Stimulated activated CD4-positive, alpha-beta T cell treated with anti-CD3 and anti-CD28 coated beads, TNF-alpha, amount 100 ng/mL, for 1 hour (primary cell): ENCODE measurements around the gene PSG6.
"Not testable (repeated sequence)": the region's sequence is repeated elsewhere in the genome, so short reads cannot be mapped to it uniquely, and the experiment has no call there.

Experiments
- DNase-seq, 3 donors: peaks; one replicate each; pipeline ENCODE4 v3.0.0-alpha.2; 2020; ENCODE audit warnings: low read depth in 3 of 3, low spot score in 1 of 3

The PSG6 gene

DNA sequence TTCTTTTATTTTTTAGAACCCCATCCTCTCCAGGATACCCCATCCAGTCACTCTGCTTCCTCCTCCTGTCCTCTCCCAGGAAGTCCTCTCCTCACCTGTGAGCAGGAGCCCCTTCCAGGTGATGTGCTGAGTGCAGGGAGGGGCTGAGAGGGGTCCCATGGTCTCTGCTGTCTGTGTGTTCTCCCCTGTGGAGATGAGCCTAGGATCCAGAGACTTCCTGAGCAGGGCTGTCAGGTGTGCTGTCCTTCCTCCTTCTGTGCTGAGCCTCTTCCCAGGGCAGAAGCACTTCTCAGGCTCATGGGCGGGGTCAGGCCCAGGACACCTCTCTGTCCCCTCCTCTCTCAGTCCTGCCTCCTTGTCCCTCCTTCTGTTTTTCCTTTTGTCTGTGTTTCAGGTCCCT, at the start of gene PSG6:
Gene PSG6 (minus strand): TSS at position 261 of the 400 bp plus-strand sequence. CDS start 102 bp downstream, at position 159.
- not testable (repeated sequence) for DNase-seq

DNA sequence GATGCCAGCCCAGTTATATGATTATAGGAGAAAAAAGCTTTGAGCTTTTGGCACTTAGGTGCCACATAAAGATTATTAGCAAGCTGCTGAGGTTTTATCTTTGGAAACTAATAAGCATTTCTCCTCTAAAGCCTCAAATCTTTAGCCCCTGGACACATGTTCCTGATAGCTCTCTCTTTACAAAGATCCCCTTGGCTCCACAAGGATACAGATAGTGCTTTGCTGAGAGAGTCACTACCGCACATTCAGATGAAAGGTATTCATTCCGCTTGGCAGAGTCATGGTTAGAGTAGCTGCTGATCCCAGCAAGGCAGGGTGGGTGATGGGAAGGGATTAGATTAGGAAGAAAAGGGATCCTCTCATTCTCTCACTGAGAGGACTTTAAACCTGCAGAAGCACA, 47.5 kb upstream of the PSG6 start:
- no peak for DNase-seq

DNA sequence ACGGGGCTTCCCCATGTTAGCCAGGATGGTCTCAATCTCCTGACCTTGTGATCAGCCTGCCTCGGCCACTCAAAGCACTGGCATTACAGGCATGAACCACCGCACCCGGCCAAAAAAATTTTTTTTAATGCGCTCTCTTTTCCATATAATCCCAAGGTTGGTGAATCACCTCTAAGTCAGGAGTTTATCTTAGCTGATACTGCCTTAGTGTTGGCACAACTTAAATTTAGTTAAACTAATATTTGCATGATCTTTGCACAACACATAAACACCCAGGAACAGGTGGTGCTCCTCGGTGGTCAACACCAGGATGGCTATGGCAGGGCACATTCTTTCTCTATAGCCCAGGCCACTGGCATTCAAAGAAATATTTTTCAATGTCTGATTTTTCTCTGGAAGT, 43.4 kb upstream of the PSG6 start:
- no peak for DNase-seq

DNA sequence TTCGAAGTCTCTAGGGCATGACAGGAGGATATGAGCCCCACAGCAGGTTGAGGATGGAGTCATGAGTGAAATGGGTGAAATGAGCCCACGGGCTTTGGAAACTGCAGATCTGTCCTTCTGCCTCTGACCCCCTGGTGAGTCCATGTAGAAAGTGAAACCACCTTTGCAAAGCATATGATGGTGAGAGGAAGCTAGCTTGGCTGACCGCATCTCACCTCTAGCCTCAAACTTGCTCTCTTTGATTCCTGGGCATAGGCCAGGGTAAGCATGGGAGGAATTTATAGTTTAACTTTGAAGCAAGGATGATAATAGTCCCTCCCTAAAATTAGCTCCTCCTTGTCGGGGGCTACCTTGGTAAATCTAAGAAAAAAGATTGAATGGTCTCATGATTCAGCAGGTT, 34.4 kb upstream of the PSG6 start:
- not testable (repeated sequence) for DNase-seq

DNA sequence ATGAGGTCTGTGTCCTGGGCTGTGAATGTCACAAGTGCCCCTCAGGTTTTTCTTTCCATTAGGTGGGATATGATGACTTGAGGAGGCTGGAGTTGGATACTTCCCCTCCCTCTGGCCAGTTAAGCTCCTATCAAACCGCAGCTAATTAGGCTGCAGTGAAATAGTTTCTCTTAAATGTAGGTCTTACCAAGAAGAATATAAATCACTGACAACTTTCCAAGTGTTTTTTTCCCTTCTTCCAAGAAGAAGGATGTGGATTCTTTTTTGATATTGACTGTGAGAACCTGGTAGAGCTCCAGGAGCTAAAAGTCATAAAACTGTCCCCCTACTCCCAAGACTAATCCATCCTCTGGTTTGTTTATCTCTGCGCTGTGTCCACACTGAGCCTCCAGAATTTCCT, 33.8 kb upstream of the PSG6 start:
- not testable (repeated sequence) for DNase-seq

DNA sequence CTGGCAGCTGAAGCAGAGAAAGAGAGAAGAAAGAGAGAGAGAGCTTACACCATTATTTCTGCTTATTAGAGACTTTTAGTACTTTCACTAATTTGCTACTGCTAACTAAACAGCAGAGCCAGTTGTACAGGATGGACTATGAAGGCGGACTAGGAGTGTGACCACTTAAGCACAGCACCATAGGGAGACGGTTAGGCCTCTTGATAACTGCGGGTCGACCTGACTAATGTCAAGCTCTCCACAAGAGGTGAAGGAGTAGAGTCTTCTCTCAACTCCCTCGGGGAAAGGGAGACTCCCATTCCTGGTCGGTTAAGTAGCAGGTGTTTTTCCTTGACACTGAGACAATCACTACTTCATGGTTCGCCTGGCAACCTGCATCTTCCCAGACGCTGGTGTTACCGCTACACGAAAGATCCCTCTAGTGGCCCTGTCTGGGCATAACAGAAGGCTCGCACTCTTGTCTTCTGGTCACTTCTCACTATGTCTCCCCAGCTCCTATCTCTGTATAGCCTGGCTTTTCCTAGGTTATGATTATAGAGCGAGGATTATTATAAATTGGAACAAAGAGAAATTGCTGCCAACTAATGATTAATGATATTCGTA, 24.6 kb upstream of the PSG6 start:
- DNase-seq, result no peak

DNA sequence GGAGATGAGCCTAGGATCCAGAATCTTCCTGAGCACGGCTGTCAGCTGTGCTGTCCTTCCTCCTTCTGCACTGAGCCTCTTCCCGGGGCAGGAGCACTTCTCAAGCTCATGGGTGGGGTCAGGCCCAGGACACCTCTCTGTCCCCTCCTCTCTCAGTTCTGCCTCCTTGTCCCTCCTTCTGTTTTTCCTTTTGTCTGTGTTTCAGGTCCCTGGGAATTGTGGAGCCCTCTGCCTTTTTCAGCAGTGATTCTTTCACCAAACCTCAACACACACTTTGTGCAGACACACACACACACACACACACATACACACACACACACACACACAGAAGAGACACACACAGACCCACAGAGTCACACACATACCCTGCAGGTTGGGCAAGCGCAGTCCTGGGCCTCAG, 19.4 kb upstream of the PSG6 start, which contains the start of gene PSG7:
Gene PSG7 (minus strand): TSS at position 101 of the 400 bp plus-strand sequence. CDS start 131 bp downstream, outside the sequence.
- not testable (repeated sequence) for DNase-seq

DNA sequence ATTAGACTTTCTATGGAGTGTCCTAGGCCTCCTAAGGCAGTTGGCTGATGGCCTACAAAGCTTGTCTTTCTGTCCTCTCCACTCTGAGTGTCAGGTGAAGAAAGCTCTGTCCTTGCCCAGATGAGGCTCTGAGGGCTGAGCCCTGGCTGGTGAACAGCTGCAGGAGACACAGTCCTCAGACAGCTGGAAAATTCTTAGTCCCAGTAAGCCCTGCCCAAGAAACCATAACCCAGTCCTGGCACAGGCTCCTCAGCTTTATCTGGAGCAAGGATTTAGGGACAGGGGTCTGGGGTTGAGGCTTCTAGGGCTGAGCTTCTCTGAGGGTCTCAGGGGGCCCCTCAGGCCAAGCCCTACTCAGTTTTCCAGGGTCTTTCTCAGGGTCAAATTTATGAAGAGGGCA, 17.0 kb upstream of the PSG6 start:
- DNase-seq, result not testable (repeated sequence)

DNA sequence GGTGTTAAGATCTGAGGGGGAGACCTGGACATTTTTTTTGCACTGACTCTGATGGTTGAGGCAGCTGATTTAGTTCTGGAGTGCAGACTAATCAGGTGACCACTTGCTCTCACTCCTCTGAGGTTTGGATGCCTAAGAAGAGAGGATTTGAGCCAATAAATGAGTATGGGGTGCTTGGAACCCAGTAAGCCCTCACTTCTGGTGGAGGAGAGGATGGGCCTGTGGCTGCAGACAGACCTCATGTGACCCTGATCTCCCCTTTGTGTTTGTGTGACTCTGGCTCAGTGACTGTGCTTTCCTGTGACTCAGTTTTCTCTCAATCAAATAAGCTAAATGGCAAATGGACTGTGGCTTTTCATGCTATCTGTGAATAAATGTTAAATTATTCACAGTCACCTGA, 16.5 kb upstream of the PSG6 start:
- not testable (repeated sequence) for DNase-seq

DNA sequence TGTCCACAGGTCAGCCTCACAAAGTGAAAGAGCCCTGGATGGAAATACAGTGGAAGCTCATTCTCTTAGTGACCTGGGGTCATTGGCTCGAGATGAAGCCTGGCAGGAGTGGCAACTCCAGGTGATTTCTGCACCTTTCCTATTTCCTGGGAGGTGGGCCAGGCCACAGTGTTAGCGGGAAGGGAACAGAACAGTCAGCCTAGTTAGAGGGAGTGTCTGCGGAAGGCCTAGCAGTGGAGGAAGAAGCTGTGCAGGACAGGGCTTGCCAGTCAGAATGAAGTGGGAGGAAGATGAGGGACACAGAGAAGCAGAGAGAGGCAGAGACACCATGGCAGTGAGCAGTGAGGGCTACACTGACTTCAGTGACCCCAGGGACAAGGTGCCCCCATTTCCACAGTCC, 15.7 kb upstream of the PSG6 start:
- not testable (repeated sequence) for DNase-seq

DNA sequence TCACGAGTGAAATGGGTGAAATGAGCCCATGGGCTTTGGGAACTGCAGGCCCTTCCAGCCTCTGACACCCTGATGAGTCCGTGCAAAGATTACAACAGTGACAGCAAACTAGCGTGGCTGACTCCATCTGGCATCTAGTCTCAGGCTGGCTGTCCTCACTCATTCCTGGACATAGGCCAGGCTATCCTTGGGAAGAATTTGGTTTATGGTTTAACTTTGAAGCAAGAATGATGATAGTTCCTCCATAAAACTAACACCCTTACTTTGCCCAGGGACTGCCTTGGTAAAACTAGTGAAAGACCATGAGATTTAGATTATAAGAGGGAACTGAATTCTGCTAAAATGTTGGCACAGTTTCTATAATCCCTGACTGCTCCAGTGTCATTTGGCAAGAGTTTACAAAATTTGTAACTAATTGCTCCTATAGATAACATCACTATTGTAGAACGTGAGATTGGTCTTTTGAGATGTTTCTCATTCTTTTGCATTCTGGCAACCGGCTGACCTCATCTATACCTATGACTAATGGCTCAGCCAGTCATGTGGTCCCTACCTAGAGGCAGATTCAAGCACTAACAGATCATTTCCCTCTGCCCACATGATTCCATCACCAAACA, 14.9 kb upstream of the PSG6 start:
- not testable (repeated sequence) for DNase-seq

DNA sequence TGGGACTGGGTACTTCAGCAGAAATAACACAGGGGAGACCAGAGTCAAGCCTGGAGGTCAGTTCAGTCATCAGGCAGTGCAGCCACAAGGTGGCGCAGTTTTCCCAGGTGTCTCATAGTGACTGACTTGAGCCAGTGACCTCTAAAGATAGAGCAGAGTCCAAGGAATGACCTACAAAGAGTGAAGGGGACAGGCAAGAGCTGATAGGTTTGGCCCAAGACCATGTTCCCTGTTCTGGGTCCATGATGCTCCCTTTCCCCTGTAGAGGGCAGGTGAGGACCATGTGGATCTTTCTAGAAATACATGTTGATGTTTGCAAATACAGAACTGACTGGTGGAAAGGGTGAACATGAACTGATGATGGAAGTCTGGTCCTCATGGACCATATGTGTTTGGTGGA, 12.5 kb upstream of the PSG6 start:
- peak in 1 of 3 donors; percentile 5 for DNase-seq

DNA sequence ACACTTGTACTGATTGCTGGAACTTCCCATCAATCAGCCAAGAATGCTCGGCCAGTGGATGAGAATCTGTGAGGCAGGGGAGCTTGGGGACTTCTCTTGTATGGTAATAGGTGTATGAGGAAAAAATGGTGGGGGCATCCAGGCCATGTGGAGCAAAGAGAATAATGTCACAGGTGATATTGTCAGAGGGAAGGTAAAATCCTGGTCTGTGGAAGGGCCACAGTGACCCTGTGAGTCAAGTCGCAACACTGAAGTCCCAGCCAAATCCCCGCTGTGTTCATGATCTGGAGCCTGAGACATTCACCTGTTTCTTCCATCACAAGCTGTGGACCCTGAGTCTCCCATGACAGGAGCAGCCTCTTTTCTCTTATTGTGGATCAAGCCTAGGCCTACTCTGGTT, 11.2 kb upstream of the PSG6 start:
- DNase-seq, result no peak

DNA sequence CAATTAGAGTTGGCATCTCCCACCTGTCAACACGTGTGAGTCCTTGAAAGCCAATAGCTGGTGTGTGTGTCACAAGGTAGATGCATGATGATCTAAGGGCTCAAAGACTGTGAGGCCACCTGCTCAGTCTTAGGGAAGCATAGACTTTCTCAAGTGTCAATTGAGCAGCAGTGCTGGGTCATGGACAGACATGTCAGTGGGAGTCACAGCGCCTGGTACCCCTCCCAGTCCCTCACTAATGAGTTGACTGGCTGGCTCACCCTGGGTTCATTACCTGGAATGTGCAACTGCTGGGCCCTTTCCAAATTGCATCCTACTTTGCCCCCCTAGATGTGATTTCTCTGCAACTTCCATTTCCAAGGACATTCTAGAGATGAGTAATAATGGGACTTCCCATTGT, 9.1 kb upstream of the PSG6 start:
- DNase-seq, result no peak

DNA sequence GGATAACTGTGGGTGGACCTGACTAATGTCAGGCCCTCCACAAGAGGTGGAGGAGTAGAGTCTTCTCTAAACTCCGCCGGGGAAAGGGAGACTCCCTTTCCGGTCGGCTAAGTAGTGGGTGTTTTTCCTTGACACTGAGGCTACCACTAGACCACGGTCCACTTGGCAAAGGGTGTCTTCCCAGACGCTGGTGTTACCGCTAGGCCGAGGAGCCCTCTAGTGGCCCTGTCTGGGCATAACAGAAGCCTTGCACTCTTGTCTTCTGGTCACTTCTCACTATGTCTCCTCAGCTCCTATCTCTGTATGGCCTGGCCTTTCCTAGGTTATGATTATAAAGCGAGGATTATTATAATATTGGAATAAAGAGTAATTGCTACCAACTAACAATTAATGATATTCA, 5.4 kb upstream of the PSG6 start:
- not testable (repeated sequence) for DNase-seq

DNA sequence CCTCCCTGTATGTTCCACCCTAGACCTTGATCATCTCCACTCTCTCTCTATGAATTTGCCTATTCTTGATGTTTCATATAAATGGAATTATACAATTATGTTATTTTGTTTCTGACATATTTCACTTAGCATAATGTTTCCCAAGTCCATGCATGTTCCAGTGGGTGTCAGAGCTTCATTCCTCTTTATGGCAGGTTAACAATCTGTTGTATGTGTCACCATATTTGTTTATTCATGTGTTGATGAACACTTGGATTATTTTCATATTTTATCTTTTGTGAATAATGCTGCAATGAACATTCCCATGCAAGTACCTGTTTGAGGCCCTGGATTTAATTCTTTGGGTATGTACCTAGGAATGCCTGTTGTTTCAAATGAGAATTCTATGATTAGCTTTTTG, 3.3 kb upstream of the PSG6 start:
- DNase-seq, result not testable (repeated sequence)

DNA sequence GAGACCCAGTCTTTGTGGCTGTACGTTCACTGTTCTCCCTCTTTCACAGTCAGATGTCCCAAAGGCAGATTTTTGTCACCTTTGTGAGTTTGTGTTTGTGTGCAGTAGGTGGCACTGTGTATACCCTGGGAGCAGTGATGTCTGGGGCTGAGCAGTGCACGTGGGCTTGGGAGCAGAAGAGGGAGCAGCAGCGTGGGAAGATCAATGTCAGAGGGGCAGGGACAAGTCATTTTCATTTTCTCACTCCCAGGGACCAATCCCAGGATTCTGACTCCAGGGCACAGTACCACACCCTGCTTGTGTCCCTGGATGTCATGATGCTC, 2.0 kb upstream of the PSG6 start:
- DNase-seq, result no peak

DNA sequence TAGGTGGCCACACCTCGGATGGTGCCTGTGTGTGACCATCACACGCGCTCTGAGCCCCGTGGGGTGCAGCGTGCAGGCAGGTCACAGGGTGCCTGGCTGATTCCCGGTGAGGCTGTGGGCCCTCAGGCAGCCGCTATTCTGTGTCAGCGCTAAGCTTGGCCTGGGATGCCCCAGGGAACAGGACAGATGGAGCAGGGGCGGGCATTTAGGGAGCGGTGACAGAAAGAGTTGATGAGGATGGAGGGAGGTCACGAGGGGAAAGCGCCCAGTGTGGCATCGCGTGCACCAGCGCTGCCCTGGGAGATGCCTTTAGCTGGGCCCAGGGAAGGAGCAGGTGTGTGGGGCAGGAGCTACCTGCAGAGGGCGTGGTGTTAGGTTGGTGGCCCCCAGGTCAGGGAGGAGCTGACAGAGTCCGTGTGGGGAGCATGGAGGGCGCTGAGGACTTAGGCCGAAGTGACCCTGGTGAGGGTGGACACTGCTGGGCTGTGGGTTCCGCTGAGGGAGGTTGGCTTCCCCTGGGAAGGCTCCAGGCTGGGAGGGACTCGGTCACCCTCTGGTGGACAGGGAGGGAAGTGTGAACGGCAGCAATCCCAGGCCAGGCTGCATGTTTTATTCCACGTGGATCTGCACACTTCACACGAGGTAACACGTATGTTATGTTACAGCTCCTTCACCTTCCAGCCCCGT, 1.5 kb upstream of the PSG6 start:
- not testable (repeated sequence) for DNase-seq

DNA sequence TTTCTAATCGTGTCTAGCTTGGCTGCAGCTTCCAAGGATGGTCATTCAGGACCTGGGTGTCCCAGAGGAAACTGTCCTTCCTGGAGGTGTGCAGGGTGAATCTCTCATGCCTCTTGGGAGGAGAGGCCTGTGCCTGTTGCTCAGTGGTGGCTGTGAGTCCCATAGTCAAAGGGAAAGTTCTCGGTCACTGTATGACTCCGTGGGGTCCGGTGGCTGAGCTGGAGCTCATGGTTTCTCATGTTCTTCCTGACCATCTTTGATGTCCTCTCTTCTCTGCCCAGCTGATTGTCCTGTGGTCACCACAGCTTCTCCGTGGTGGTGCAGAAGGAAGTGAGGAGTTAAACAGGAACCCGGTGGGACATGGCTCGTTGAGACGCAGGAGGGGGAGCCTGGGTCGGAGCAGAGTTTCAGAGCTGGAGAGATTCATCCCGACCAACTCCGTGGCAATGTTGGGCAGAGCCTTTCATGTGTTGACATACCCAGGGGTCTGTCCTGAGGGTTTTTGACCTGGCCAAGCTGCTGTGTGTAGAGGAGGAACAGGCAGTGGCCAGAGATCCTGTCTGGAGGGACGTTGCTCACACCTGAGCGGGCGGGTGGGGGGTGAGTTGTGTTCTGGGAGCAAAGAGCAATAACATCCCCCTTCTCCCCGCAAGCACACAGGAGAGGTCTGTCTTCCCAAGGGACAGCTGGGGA, 829 bp upstream of the PSG6 start:
- DNase-seq, result not testable (repeated sequence)

DNA sequence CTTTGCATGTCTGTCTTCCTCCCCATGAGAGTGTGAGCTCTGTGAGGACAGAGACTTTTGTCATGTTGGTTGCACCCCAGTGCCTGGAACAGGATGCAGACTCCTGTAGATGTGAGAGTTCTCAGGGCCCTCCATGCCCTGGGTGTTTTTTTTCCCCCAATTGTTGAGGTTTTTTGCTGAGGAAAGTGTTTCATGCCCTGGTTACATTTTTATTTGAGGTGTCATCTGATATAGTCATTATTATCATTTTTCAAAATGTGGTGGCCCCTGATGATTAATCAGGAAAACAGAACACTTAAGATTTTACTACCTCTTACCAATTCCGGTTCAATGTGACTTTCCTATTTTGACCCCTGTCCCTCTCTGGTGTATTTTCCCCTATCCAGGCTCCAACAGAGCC, 763 bp downstream of the PSG6 start:
- DNase-seq, result not testable (repeated sequence)

DNA sequence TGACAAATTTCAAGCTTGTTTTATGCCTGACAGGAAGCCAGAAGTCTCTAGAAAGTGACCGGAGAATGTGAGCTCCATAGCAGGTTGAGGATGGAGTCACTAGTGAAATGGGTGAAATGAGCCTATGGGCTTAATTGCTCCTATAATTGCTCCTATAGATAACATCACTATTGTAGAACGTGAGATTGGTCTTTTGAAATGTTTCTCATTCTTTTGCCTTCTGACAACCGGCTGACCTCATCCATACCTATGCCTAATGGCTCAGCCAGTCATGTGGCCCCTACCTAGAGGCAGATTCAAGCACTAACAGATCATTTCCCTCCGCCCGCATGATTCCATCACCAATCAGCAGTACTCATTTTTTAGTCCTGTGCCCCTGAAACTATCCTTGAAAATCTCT, 4.2 kb downstream of the PSG6 start:
- not testable (repeated sequence) for DNase-seq

DNA sequence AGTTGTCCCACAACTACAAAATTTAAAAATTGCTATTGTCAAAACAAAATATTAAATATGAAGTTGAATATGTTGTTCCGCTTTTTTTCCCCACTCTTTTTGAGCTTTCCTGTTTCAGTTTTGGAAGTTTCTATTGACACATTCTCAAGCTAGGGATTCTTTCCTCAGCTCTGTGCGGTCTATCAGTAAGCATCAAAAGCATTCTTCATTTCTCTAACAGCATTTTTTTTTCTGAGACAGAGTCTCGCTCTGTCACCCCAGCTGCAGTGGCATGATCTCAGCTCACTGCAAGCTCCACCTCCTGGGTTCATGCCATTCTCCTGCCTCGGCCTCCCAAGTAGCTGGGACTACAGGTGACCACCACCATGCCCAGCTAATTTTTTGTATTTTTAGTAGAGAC, 4.8 kb downstream of the PSG6 start:
- DNase-seq, result not testable (repeated sequence)
